Measurements from ENCODE around the gene RPP25.

RPP25 gene

GRCh38 chr15:74960995-74961588, 4.5 kb upstream of the RPP25 start:
- H3K9me2 ChIP-seq (ENCODE audit: low read depth, low read length): no peaks in the 10 kb centered on the region
- no peak for TF ChIP-seq CTCF (IDR thresholded peaks at IDR 0.05; ENCODE audit: low read length)
- TF ChIP-seq EZH2 (IDR thresholded peaks at IDR 0.05; ENCODE audit: borderline replicate concordance, low read length): no peak
- no peaks in the 10 kb centered on the region for H3K79me2 ChIP-seq (ENCODE audit: insufficient read depth, low read length)
- no peak overlapping the region for H3K4me3 ChIP-seq (ENCODE audit: low read depth, low read length, poor library complexity, severe bottlenecking)
- H3K27me3 ChIP-seq (ENCODE audit: insufficient read depth, low read length): no peaks in the 10 kb centered on the region
- H3K27ac ChIP-seq (ENCODE audit: low read depth, low read length, poor library complexity, severe bottlenecking): no peak overlapping the region
- no peaks in the 10 kb centered on the region for H3K36me3 ChIP-seq (ENCODE audit: insufficient read depth, low read length)
- H4K20me1 ChIP-seq (ENCODE audit: insufficient read depth, low read length): no peaks in the 10 kb centered on the region
- no peak overlapping the region for H2AFZ ChIP-seq (ENCODE audit: low read length)
- H3K4me1 ChIP-seq (ENCODE audit: insufficient read depth, low read length, severe bottlenecking): peaks cover 15% of the 10 kb centered on the region
- no peak overlapping the region for H3K9ac ChIP-seq (ENCODE audit: low read length)
- H3K9me3 ChIP-seq (ENCODE audit: low read length): no peaks in the 10 kb centered on the region
- H3F3A ChIP-seq (ENCODE audit: insufficient read depth, low read length): no peaks in the 10 kb centered on the region
- no peak overlapping the region for H3K4me2 ChIP-seq (ENCODE audit: low read length)

- H3K27ac ChIP-seq (ENCODE audit: low read depth, low read length, poor library complexity, severe bottlenecking): no peak overlapping the region
Observed at GRCh38 chr15:74960286-74960685, 3.7 kb upstream of the RPP25 start.

GRCh38 chr15:74959586-74959939, 3.0 kb upstream of the RPP25 start:
- Histone ChIP-seq H3F3A (ENCODE audit: insufficient read depth, low read length) (no peaks in the 10 kb centered on the region), H3K9me3 (ENCODE audit: low read length) (no peaks in the 10 kb centered on the region), H3K9me2 (ENCODE audit: low read depth, low read length) (no peaks in the 10 kb centered on the region), H3K27ac (ENCODE audit: low read depth, low read length, poor library complexity, severe bottlenecking) (no peak overlapping the region), H3K27me3 (ENCODE audit: insufficient read depth, low read length) (no peaks in the 10 kb centered on the region), H3K4me2 (ENCODE audit: low read length) (no peak overlapping the region), H3K9ac (ENCODE audit: low read length) (no peak overlapping the region), H3K4me1 (ENCODE audit: insufficient read depth, low read length, severe bottlenecking) (peaks cover 31% of the 10 kb centered on the region), H2AFZ (ENCODE audit: low read length) (no peak overlapping the region), H4K20me1 (ENCODE audit: insufficient read depth, low read length) (no peaks in the 10 kb centered on the region), H3K36me3 (ENCODE audit: insufficient read depth, low read length) (no peaks in the 10 kb centered on the region), H3K4me3 (ENCODE audit: low read depth, low read length, poor library complexity, severe bottlenecking) (no peak overlapping the region), H3K79me2 (ENCODE audit: insufficient read depth, low read length) (peaks cover 4% of the 10 kb centered on the region; the same call in 1 of the 2 replicates)
- TF ChIP-seq CTCF (IDR thresholded peaks at IDR 0.05; ENCODE audit: low read length) (no peak), EZH2 (IDR thresholded peaks at IDR 0.05; ENCODE audit: borderline replicate concordance, low read length) (no peak)

More at GRCh38 chr15:74960286-74960685, 3.7 kb upstream of the RPP25 start:
- no peak for TF ChIP-seq CTCF (IDR thresholded peaks at IDR 0.05; ENCODE audit: low read length)
- TF ChIP-seq EZH2 (IDR thresholded peaks at IDR 0.05; ENCODE audit: borderline replicate concordance, low read length): no peak
- peaks cover 4% of the 10 kb centered on the region; the same call in 1 of the 2 replicates for H3K79me2 ChIP-seq (ENCODE audit: insufficient read depth, low read length)
- no peaks in the 10 kb centered on the region for H3K36me3 ChIP-seq (ENCODE audit: insufficient read depth, low read length)
- H3K9me2 ChIP-seq (ENCODE audit: low read depth, low read length): no peaks in the 10 kb centered on the region
- H3K4me2 ChIP-seq (ENCODE audit: low read length): no peak overlapping the region
- H3K4me1 ChIP-seq (ENCODE audit: insufficient read depth, low read length, severe bottlenecking): peaks cover 23% of the 10 kb centered on the region
- no peaks in the 10 kb centered on the region for H3K27me3 ChIP-seq (ENCODE audit: insufficient read depth, low read length)
- H2AFZ ChIP-seq (ENCODE audit: low read length): no peak overlapping the region
- H3F3A ChIP-seq (ENCODE audit: insufficient read depth, low read length): no peaks in the 10 kb centered on the region
- no peak overlapping the region for H3K4me3 ChIP-seq (ENCODE audit: low read depth, low read length, poor library complexity, severe bottlenecking)
- H3K9ac ChIP-seq (ENCODE audit: low read length): no peak overlapping the region
- no peaks in the 10 kb centered on the region for H4K20me1 ChIP-seq (ENCODE audit: insufficient read depth, low read length)
- no peaks in the 10 kb centered on the region for H3K9me3 ChIP-seq (ENCODE audit: low read length)

All from OCI-LY1 (cell line).